ENCODE results near the gene UBALD2. TPM values are rescaled to one million over a fixed set of nuclear protein-coding genes. Genes with fewer than 3 reads are reported as not detected.
A peak's percentile ranks its signal among the peaks of the same experiment; 100 is the strongest.

The UBALD2 gene
- total and polyA plus RNA-seq, 2 of the 13 experiments (the other 11 are each of a cell fraction or from before 2014, with no cell fraction given) = 3.3 to 89.7 TPM

DNA sequence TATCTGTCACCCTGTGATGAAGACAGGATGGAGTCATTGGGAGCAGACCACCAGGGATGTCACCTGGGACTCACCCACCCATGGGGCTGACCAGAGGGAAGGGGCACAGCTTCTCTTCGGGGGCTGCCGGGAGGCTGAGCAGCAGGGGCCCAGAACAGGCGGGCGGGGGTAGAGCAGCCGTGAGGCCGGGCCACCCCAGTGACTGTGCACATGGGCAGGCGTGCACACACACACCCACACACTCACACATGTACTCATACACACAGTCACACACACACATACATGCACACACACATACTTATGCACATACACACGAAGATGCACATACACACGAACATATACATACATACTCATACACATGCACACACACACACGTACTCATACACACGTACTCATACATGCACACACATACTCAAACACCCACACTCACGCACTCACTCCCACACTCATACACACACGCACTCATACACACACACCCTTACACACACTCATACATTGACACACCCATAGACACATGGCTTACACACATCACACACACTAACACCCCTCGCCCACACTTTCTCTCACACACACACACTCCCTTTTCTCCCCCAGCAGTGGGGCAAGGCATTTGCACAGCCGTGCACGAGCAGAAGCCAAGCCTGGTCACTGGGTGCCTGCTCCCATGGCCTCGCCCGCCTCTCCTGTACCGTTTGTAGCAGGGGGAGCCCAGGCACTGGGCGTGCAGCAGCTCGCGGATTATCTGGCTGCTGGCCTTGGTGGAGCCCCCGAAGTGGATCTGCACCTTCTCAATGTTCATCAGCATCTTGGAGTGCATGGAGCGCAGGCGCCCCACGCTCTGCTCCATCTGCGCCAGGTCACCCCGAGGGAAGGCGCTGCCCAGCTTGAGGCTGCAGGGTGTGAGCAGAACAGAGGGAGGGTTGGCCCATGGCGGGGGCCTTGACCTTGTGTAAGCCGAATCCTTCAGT lies 12.4 kb downstream of the UBALD2 start (continued):
- TF ChIP-seq, protein P1, sequence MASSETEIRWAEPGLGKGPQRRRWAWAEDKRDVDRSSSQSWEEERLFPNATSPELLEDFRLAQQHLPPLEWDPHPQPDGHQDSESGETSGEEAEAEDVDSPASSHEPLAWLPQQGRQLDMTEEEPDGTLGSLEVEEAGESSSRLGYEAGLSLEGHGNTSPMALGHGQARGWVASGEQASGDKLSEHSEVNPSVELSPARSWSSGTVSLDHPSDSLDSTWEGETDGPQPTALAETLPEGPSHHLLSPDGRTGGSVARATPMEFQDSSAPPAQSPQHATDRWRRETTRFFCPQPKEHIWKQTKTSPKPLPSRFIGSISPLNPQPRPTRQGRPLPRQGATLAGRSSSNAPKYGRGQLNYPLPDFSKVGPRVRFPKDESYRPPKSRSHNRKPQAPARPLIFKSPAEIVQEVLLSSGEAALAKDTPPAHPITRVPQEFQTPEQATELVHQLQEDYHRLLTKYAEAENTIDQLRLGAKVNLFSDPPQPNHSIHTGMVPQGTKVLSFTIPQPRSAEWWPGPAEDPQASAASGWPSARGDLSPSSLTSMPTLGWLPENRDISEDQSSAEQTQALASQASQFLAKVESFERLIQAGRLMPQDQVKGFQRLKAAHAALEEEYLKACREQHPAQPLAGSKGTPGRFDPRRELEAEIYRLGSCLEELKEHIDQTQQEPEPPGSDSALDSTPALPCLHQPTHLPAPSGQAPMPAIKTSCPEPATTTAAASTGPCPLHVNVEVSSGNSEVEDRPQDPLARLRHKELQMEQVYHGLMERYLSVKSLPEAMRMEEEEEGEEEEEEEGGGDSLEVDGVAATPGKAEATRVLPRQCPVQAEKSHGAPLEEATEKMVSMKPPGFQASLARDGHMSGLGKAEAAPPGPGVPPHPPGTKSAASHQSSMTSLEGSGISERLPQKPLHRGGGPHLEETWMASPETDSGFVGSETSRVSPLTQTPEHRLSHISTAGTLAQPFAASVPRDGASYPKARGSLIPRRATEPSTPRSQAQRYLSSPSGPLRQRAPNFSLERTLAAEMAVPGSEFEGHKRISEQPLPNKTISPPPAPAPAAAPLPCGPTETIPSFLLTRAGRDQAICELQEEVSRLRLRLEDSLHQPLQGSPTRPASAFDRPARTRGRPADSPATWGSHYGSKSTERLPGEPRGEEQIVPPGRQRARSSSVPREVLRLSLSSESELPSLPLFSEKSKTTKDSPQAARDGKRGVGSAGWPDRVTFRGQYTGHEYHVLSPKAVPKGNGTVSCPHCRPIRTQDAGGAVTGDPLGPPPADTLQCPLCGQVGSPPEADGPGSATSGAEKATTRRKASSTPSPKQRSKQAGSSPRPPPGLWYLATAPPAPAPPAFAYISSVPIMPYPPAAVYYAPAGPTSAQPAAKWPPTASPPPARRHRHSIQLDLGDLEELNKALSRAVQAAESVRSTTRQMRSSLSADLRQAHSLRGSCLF (CRISPR knock-in tag; IDR thresholded peaks at IDR 0.05; ENCODE audit: borderline replicate concordance) = no peak
- TF ChIP-seq CREB1 (IDR thresholded peaks at IDR 0.05) = 0 out of 2 replicates have a peak, but pooled peaks have one; percentile 3
- TF ChIP-seq CREB1 (CRISPR knock-in tag; IDR thresholded peaks at IDR 0.05) = no peak
- peak; percentile 91 for TF ChIP-seq ZNF282 (IDR thresholded peaks at IDR 0.05; ENCODE audit: partially characterized antibody)
- TF ChIP-seq NONO (IDR thresholded peaks at IDR 0.05) = 0 out of 2 replicates have a peak, but pooled peaks have one; percentile 86
- no peak for TF ChIP-seq NONO (CRISPR knock-in tag; conservative IDR thresholded peaks at IDR 0.05)
- no peak for TF ChIP-seq ZSCAN22 (CRISPR knock-in tag; IDR thresholded peaks at IDR 0.05)
- TF ChIP-seq ARID2 (CRISPR knock-in tag; IDR thresholded peaks at IDR 0.05; ENCODE audit: borderline replicate concordance) = no peak

Measured in HepG2 (cell line).